ENCODE results near the gene HCN1.

- TF ChIP-seq POLR2AphosphoS5 (IDR thresholded peaks at IDR 0.05; ENCODE audit: low read depth, low read length) (no peak), TAF1 (IDR thresholded peaks at IDR 0.05; ENCODE audit: borderline replicate concordance, low read depth, low read length) (no peak), POLR2A (IDR thresholded peaks at IDR 0.05; ENCODE audit: low read depth, low read length) (no peak)
Measured at GRCh38 chr5:45578270-45578669, 117.9 kb downstream of the HCN1 start.

All from GM12892 (cell line).